KMS-11 (cell line): ENCODE results near the gene FBXO8.

ENCODE experiments used
- H2AFZ ChIP-seq: fragments of 200-600 bp; sonication (generic); 2 replicates; pipeline ENCODE4 v1.6.1; 2016; ENCODE audit warnings: antibody characterized with exemption, mixed run types, low read depth
- H3K27ac ChIP-seq: fragments of 200-600 bp; sonication (generic); 2 replicates; pipeline ENCODE4 v1.6.1; 2016; ENCODE audit warnings: mild to moderate bottlenecking, mixed run types
- H3K27me3 ChIP-seq: fragments of 200-600 bp; sonication (generic); 2 replicates; pipeline ENCODE4 v1.6.1; 2017; ENCODE audit warnings: mild to moderate bottlenecking, low read depth, mixed run types, moderate library complexity; ENCODE audit not compliant: insufficient read depth
- H3K36me3 ChIP-seq: fragments of 200-600 bp; sonication (generic); 2 replicates; pipeline ENCODE4 v1.6.1; 2017; ENCODE audit warnings: mild to moderate bottlenecking, mixed run types; ENCODE audit not compliant: insufficient read depth
- H3K4me1 ChIP-seq: fragments of 200-600 bp; sonication (generic); 2 replicates; pipeline ENCODE4 v1.6.1; 2016; ENCODE audit warnings: mild to moderate bottlenecking, low read depth, mixed run types; ENCODE audit not compliant: poor library complexity, severe bottlenecking
- H3K4me2 ChIP-seq: fragments of 200-600 bp; sonication (generic); 2 replicates; pipeline ENCODE4 v1.7.0; 2016; ENCODE audit warnings: mild to moderate bottlenecking, mixed run types
- H3K4me3 ChIP-seq: fragments of 200-600 bp; sonication (generic); IDR thresholded peaks from 2 replicates; pipeline ENCODE4 v1.6.1; 2017; ENCODE audit warnings: low read depth, low read length, mixed read lengths; ENCODE audit not compliant: insufficient read depth
- H3K79me2 ChIP-seq: fragments of 200-600 bp; sonication (generic); 2 replicates; pipeline ENCODE4 v1.6.1; 2016; ENCODE audit warnings: low read depth, mixed run types; ENCODE audit not compliant: insufficient read depth
- H3K9ac ChIP-seq: fragments of 200-600 bp; sonication (generic); 2 replicates; pipeline ENCODE4 v1.6.1; 2016; ENCODE audit warnings: mild to moderate bottlenecking, mixed run types
- H4K20me1 ChIP-seq: fragments of 200-600 bp; sonication (generic); 2 replicates; pipeline ENCODE4 v1.6.1; 2016; ENCODE audit warnings: mild to moderate bottlenecking, mixed run types; ENCODE audit not compliant: insufficient read depth
- TF ChIP-seq, protein P1 (sequence below): fragments of 200-600 bp; sonication (generic); conservative IDR thresholded peaks from 2 replicates; pipeline ENCODE4 v1.6.1; 2017; ENCODE audit warnings: low read depth, mild to moderate bottlenecking, antibody characterized with exemption, low read length, moderate library complexity, mixed read lengths

Gene FBXO8

GRCh38 chr4:174207367-174207766 lies 76.1 kb downstream of the FBXO8 start:
- H3K9ac ChIP-seq = no peak overlapping the region
- H2AFZ ChIP-seq = no peak overlapping the region
- H3K27ac ChIP-seq = no peak overlapping the region
- TF ChIP-seq, protein P1, sequence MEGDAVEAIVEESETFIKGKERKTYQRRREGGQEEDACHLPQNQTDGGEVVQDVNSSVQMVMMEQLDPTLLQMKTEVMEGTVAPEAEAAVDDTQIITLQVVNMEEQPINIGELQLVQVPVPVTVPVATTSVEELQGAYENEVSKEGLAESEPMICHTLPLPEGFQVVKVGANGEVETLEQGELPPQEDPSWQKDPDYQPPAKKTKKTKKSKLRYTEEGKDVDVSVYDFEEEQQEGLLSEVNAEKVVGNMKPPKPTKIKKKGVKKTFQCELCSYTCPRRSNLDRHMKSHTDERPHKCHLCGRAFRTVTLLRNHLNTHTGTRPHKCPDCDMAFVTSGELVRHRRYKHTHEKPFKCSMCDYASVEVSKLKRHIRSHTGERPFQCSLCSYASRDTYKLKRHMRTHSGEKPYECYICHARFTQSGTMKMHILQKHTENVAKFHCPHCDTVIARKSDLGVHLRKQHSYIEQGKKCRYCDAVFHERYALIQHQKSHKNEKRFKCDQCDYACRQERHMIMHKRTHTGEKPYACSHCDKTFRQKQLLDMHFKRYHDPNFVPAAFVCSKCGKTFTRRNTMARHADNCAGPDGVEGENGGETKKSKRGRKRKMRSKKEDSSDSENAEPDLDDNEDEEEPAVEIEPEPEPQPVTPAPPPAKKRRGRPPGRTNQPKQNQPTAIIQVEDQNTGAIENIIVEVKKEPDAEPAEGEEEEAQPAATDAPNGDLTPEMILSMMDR = no peak
- H3K36me3 ChIP-seq = no peaks in the 10 kb centered on the region
- no peaks in the 10 kb centered on the region for H3K4me1 ChIP-seq
- H3K4me3 ChIP-seq = no peak overlapping the region
- no peaks in the 10 kb centered on the region for H4K20me1 ChIP-seq
- H3K79me2 ChIP-seq = no peaks in the 10 kb centered on the region
- no peaks in the 10 kb centered on the region for H3K27me3 ChIP-seq
- H3K4me2 ChIP-seq = no peak overlapping the region

DNA sequence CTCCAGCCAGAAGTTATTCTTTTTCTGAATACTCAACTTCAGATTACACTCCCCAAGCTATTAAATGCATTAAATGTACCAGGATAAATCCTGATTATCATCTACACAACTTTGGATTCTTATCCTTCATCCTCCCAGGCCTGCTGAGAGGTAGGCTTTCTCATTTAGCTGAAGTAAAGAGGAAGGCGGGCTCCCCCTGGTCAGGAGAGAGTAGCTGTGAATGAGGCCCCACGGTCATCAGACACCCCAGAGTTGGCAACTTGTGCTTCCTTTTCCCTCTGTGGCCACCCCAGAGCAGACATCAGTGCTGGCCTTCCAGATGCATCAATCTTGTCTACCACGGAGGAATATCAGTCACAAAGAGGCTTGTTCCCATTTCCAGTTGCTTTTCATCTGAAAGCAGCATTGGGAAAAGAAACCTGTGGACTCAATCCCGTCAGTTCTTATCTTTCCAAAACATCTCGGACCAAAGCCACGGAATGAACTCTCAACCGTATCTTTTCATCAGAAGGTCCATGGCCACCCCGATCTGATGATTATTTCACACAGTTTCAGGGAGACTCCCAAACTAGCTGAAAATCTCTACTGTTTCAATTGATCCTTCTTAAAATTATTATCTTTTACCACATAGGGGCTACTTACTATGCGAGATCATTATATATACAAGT lies 79.2 kb downstream of the FBXO8 start:
- TF ChIP-seq, protein P1 = no peak
- Histone ChIP-seq H3K4me1 (no peaks in the 10 kb centered on the region), H2AFZ (no peak overlapping the region), H3K9ac (no peak overlapping the region), H3K4me3 (no peak overlapping the region), H3K36me3 (no peaks in the 10 kb centered on the region), H3K27me3 (no peaks in the 10 kb centered on the region), H3K27ac (no peak overlapping the region), H4K20me1 (no peaks in the 10 kb centered on the region), H3K79me2 (no peaks in the 10 kb centered on the region), H3K4me2 (no peak overlapping the region)

- Histone ChIP-seq H3K4me3 (no peak overlapping the region), H3K36me3 (no peaks in the 10 kb centered on the region), H3K27ac (no peak overlapping the region), H3K4me2 (no peak overlapping the region), H3K9ac (no peak overlapping the region), H3K4me1 (no peaks in the 10 kb centered on the region), H3K79me2 (no peaks in the 10 kb centered on the region), H4K20me1 (no peaks in the 10 kb centered on the region), H3K27me3 (no peaks in the 10 kb centered on the region), H2AFZ (no peak overlapping the region)
- TF ChIP-seq, protein P1 = no peak
These were observed 81.6 kb downstream of the FBXO8 start for GRCh38 chr4:174201871-174202270.

GRCh38 chr4:174199735-174200134 lies 83.7 kb downstream of the FBXO8 start:
- H3K4me3 ChIP-seq = no peak overlapping the region
- H3K27ac ChIP-seq = no peak overlapping the region
- TF ChIP-seq, protein P1 = no peak
- H3K4me2 ChIP-seq = no peak overlapping the region
- no peak overlapping the region for H3K9ac ChIP-seq
- H3K4me1 ChIP-seq = no peaks in the 10 kb centered on the region
- H2AFZ ChIP-seq = no peak overlapping the region
- no peaks in the 10 kb centered on the region for H3K36me3 ChIP-seq
- H3K79me2 ChIP-seq = no peaks in the 10 kb centered on the region
- no peaks in the 10 kb centered on the region for H4K20me1 ChIP-seq
- no peaks in the 10 kb centered on the region for H3K27me3 ChIP-seq
